NB4 (cell line): Measurements from ENCODE around the gene RFWD3.

Experiments
- DNase-seq: peaks from one replicate; pipeline ENCODE4 v3.0.0; 2010; ENCODE audit warnings: low read depth
- H3K4me3 ChIP-seq: one replicate; pipeline ENCODE4 v1.5.1; 2011; ENCODE audit warnings: mild to moderate bottlenecking, low read depth, low read length, moderate library complexity
- CTCF ChIP-seq: IDR thresholded peaks from one replicate; pipeline ENCODE4 v1.5.1; 2012; ENCODE audit warnings: low read depth, low read length
- MAX ChIP-seq: IDR thresholded peaks from 2 replicates; pipeline ENCODE4 v1.6.1; 2011; ENCODE audit warnings: low read depth, low read length
- MYC ChIP-seq: IDR thresholded peaks from 2 replicates; pipeline ENCODE4 v1.6.1; 2011; ENCODE audit warnings: low read depth, low read length
- POLR2A ChIP-seq: IDR thresholded peaks from 2 replicates; pipeline ENCODE4 v1.6.1; 2011; ENCODE audit warnings: mild to moderate bottlenecking; ENCODE audit not compliant: insufficient read length; ENCODE audit errors: extremely low read depth

The RFWD3 gene

GRCh38 chr16:74575175-74575806, 91.4 kb downstream of the RFWD3 start:
- TF ChIP-seq MAX (no peak), CTCF (no peak), MYC (no peak), POLR2A (no peak)
- H3K4me3 ChIP-seq: no peak overlapping the region
- DNase-seq: no peak

- no peak for DNase-seq
- no peak for TF ChIP-seq CTCF
- no peak for TF ChIP-seq MAX
- no peak for TF ChIP-seq POLR2A
- no peak for TF ChIP-seq MYC
- no peak overlapping the region for H3K4me3 ChIP-seq
Measured at GRCh38 chr16:74574146-74574545, 92.5 kb downstream of the RFWD3 start.

GRCh38 chr16:74573622-74574021, 93.1 kb downstream of the RFWD3 start:
- no peak overlapping the region for H3K4me3 ChIP-seq
- DNase-seq: peak; percentile 12
- TF ChIP-seq MAX: no peak
- no peak for TF ChIP-seq CTCF
- no peak for TF ChIP-seq MYC
- TF ChIP-seq POLR2A: no peak
